Measurements from ENCODE around the gene LZTS3.
A peak's percentile ranks its signal among the peaks of the same experiment; 100 is the strongest.
"Not testable (repeated sequence)": the region's sequence is repeated elsewhere in the genome, so short reads cannot be mapped to it uniquely, and the experiment has no call there.

Gene LZTS3

GRCh38 chr20:3172933-3173609, at the start of gene LZTS3:
TSS of gene LZTS3 (minus strand) at chr20:3173549. CDS start at chr20:3167163, 6,386 bp downstream.
- peak; percentile 92 for DNase-seq

GRCh38 chr20:3221398-3222226, 48.3 kb upstream of the LZTS3 start:
- no peak for DNase-seq

GRCh38 chr20:3218307-3218988, 45.1 kb upstream of the LZTS3 start:
- peak; percentile 77 for DNase-seq

- DNase-seq = not testable (repeated sequence)
These were observed 42.1 kb upstream of the LZTS3 start for GRCh38 chr20:3215359-3215917.

- no peak for DNase-seq
These were observed 39.9 kb upstream of the LZTS3 start for GRCh38 chr20:3213226-3213625.

- no peak for DNase-seq
These were observed 37.0 kb upstream of the LZTS3 start for GRCh38 chr20:3210346-3210745.

- DNase-seq = no peak
These were observed 36.6 kb upstream of the LZTS3 start for GRCh38 chr20:3209946-3210317.

- DNase-seq = peak; percentile 69
These were observed 36.1 kb upstream of the LZTS3 start, which contains the start of gene ITPA for GRCh38 chr20:3209257-3209945. TSS of gene ITPA (plus strand) at chr20:3209498. CDS start at chr20:3209552, 54 bp downstream.

GRCh38 chr20:3208786-3209256, 35.5 kb upstream of the LZTS3 start:
- DNase-seq = no peak

GRCh38 chr20:3204124-3204794, 30.9 kb upstream of the LZTS3 start, which contains the start of gene DDRGK1:
TSS of gene DDRGK1 (minus strand) at chr20:3204682. CDS start at chr20:3204627, 55 bp downstream.
- DNase-seq = peak; percentile 93

- DNase-seq = peak; percentile 34
These were observed 30.2 kb upstream of the LZTS3 start for GRCh38 chr20:3203315-3204123.

- no peak for DNase-seq
These were observed 29.6 kb upstream of the LZTS3 start for GRCh38 chr20:3202965-3203314.

GRCh38 chr20:3199976-3200755, 26.8 kb upstream of the LZTS3 start:
- no peak for DNase-seq

- no peak for DNase-seq
These were observed 25.9 kb upstream of the LZTS3 start for GRCh38 chr20:3199206-3199605.

- no peak for DNase-seq
These were observed 22.4 kb upstream of the LZTS3 start for GRCh38 chr20:3195590-3196237.

- no peak for DNase-seq
These were observed 21.4 kb upstream of the LZTS3 start for GRCh38 chr20:3194617-3195280.

GRCh38 chr20:3193806-3194616, 20.7 kb upstream of the LZTS3 start:
- no peak for DNase-seq
